Ishikawa (cell line): ENCODE measurements around the gene GPX7.

Experiments
- CEBPB ChIP-seq: IDR thresholded peaks from 2 replicates; pipeline ENCODE4 v1.6.1; 2012
- CREB1 ChIP-seq: IDR thresholded peaks from 2 replicates; pipeline ENCODE4 v1.6.1; 2012; ENCODE audit warnings: low read depth
- EGR1 ChIP-seq: IDR thresholded peaks from 2 replicates; pipeline ENCODE4 v1.6.1; 2012
- EP300 ChIP-seq: IDR thresholded peaks from 2 replicates; pipeline ENCODE4 v1.6.1; 2012; ENCODE audit warnings: borderline replicate concordance
- FOXM1 ChIP-seq: IDR thresholded peaks from 2 replicates; pipeline ENCODE4 v1.6.1; 2012; ENCODE audit warnings: low read depth, borderline replicate concordance
- NFIC ChIP-seq: IDR thresholded peaks from 2 replicates; pipeline ENCODE4 v1.6.1; 2012
- RAD21 ChIP-seq: IDR thresholded peaks from 2 replicates; pipeline ENCODE4 v1.6.1; 2012; ENCODE audit warnings: low read depth
- TAF1 ChIP-seq: IDR thresholded peaks from 2 replicates; pipeline ENCODE4 v1.6.1; 2012; ENCODE audit warnings: low read depth, mild to moderate bottlenecking
- TCF12 ChIP-seq: IDR thresholded peaks from 2 replicates; pipeline ENCODE4 v1.6.1; 2012; ENCODE audit warnings: low read depth
- TEAD4 ChIP-seq: IDR thresholded peaks from 2 replicates; pipeline ENCODE4 v1.6.1; 2012
- YY1 ChIP-seq: IDR thresholded peaks from 2 replicates; pipeline ENCODE4 v1.6.1; 2012; ENCODE audit warnings: low read depth
- ZBTB7A ChIP-seq: IDR thresholded peaks from 2 replicates; pipeline ENCODE4 v1.6.1; 2012; ENCODE audit warnings: low read depth
- TF ChIP-seq, protein P1 (sequence below): IDR thresholded peaks from 2 replicates; pipeline ENCODE4 v1.6.1; 2012
- TF ChIP-seq, protein P2 (sequence below): IDR thresholded peaks from 2 replicates; pipeline ENCODE4 v1.6.1; 2012; ENCODE audit warnings: low read depth, mild to moderate bottlenecking
- TF ChIP-seq, protein P3 (sequence below): IDR thresholded peaks from 2 replicates; pipeline ENCODE4 v1.6.1; 2012

Gene GPX7

DNA sequence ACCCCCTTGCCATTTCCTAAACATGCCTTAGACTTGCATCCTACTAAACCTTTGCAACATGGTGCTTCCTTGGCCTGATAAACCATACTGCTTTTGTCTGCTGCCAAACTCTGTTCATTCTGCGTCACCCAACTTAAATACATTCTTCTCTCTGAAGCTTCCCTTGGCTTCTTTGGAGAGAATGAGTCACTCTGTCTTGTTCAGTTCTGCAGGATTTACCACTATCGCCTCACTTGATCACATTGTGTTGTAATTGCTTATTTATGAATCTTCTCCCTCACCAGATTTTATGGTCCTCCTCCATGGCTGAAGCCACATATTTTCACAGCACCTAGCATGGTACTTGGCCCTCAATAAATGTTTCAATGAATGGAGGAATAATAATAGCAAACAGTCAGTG is 27.6 kb upstream of the GPX7 start:
- TF ChIP-seq EGR1 (no peak), YY1 (no peak), CEBPB (no peak)
- TF ChIP-seq, protein P1, sequence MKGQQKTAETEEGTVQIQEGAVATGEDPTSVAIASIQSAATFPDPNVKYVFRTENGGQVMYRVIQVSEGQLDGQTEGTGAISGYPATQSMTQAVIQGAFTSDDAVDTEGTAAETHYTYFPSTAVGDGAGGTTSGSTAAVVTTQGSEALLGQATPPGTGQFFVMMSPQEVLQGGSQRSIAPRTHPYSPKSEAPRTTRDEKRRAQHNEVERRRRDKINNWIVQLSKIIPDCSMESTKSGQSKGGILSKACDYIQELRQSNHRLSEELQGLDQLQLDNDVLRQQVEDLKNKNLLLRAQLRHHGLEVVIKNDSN = no peak
- TF ChIP-seq, protein P2, sequence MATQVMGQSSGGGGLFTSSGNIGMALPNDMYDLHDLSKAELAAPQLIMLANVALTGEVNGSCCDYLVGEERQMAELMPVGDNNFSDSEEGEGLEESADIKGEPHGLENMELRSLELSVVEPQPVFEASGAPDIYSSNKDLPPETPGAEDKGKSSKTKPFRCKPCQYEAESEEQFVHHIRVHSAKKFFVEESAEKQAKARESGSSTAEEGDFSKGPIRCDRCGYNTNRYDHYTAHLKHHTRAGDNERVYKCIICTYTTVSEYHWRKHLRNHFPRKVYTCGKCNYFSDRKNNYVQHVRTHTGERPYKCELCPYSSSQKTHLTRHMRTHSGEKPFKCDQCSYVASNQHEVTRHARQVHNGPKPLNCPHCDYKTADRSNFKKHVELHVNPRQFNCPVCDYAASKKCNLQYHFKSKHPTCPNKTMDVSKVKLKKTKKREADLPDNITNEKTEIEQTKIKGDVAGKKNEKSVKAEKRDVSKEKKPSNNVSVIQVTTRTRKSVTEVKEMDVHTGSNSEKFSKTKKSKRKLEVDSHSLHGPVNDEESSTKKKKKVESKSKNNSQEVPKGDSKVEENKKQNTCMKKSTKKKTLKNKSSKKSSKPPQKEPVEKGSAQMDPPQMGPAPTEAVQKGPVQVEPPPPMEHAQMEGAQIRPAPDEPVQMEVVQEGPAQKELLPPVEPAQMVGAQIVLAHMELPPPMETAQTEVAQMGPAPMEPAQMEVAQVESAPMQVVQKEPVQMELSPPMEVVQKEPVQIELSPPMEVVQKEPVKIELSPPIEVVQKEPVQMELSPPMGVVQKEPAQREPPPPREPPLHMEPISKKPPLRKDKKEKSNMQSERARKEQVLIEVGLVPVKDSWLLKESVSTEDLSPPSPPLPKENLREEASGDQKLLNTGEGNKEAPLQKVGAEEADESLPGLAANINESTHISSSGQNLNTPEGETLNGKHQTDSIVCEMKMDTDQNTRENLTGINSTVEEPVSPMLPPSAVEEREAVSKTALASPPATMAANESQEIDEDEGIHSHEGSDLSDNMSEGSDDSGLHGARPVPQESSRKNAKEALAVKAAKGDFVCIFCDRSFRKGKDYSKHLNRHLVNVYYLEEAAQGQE = no peak

DNA sequence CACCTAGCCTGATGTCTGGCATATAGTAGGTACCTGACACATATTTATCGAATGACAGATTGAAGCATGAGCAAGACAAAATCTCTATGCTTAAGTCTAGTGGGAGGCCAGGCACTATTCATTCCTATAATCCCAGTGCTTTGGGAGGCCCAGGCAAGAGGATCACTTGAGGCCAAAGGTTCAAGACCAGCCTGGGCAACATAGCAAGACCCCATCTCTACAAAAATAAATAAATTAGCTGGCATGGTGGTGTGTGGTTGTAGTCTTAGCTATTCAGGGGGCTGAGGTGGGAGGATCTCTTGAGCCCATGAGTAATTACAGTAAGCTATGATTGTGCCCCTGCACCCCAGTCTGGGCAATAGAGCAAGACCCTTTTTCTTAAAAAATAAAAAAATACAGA is 26.1 kb upstream of the GPX7 start:
- TF ChIP-seq ZBTB7A (no peak), CEBPB (no peak), NFIC (no peak), EP300 (no peak), FOXM1 (no peak), YY1 (no peak), TCF12 (no peak)
- TF ChIP-seq, protein P2 = no peak

DNA sequence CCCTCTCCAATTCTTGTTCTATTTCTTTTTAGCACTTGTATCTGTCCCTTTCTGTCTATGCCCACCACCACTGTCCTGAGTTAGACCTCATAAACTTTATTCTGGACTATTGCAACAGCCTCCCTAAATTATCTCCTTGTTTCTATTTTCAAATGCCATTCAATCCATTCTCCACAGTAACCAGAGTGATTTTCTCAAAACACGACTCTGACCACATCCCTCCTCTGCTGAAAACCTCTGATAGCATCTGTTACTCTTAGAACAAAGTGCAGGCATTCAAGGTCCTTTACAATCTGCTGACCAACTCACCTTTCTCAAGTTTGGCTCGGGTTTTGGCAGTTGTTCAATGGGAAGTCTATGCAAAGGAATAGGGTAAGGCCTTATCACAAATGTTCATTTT is 22.8 kb upstream of the GPX7 start:
- TF ChIP-seq EGR1 (no peak), TAF1 (no peak), EP300 (no peak), TEAD4 (no peak)

DNA sequence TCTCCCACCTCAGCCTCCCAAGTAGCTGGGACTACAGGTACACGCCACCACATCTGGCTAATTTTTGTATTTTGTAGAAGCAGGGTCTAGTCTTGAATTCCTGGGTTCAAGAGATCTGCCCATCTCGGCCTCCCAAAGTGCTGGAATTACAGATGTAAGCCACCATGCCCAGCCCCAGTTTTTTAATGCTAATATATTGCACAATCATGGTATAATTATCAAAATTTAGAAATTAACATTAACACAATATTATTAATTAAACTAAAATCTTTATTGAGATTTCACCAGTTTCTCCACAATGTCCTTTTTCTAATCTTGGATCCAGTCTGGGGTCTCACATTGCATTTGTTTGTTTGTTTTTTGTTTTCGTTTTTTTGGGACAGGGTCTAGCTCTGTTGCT is 21.9 kb upstream of the GPX7 start:
- no peak for TF ChIP-seq ZBTB7A
- TF ChIP-seq YY1 = no peak
- no peak for TF ChIP-seq RAD21
- no peak for TF ChIP-seq TEAD4
- TF ChIP-seq TCF12 = no peak
- TF ChIP-seq, protein P2 = no peak
- no peak for TF ChIP-seq EP300
- TF ChIP-seq, protein P1 = no peak
- TF ChIP-seq EGR1 = no peak
- TF ChIP-seq NFIC = no peak
- no peak for TF ChIP-seq CEBPB

DNA sequence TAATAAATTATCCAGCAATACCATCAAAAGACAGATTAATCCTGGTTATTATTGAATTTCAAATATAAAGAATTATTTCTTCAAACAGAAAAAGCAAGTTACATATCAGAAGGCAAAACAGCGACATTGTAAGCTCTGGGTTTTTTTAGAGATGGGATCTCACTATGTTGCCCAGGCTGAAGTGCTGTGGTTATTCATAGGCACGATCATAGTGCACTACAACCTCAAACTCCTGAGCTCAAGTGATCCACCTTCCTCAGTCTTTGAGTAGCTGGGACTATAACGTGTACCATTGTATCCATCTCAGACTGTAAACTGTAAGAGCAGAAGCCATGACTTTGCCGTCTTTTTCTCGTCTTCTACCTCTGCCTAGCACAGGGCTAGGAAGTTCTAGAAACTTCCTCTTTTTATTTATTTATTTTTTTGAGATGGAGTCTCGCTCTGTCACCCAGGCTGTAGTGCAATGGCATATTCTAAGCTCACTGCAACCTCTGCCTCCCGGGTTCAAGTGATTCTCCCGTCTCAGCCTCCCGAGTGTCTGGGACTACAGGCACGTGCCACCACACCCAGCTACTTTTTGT is 20.0 kb upstream of the GPX7 start:
- TF ChIP-seq FOXM1 = no peak
- no peak for TF ChIP-seq EGR1
- TF ChIP-seq, protein P3, sequence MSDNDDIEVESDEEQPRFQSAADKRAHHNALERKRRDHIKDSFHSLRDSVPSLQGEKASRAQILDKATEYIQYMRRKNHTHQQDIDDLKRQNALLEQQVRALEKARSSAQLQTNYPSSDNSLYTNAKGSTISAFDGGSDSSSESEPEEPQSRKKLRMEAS = no peak
- TF ChIP-seq NFIC = no peak
- no peak for TF ChIP-seq CEBPB
- TF ChIP-seq ZBTB7A = no peak
- TF ChIP-seq RAD21 = no peak
- no peak for TF ChIP-seq EP300
- TF ChIP-seq TAF1 = no peak
- TF ChIP-seq CREB1 = no peak
- TF ChIP-seq, protein P1 = no peak
- no peak for TF ChIP-seq TCF12
- TF ChIP-seq TEAD4 = no peak
- TF ChIP-seq, protein P2 = no peak
- no peak for TF ChIP-seq YY1
